NAMALWA (cell line): Measurements from ENCODE around the gene RAB37.
A peak's percentile ranks its signal among the peaks of the same experiment; 100 is the strongest.

ENCODE experiments used
- DNase-seq: peaks from one replicate; pipeline ENCODE4 v3.0.0-alpha.2; 2015; ENCODE audit warnings: low spot score

Gene RAB37

GRCh38 chr17:74760404-74761105, 23.5 kb downstream of the RAB37 start:
- DNase-seq: no peak

DNA sequence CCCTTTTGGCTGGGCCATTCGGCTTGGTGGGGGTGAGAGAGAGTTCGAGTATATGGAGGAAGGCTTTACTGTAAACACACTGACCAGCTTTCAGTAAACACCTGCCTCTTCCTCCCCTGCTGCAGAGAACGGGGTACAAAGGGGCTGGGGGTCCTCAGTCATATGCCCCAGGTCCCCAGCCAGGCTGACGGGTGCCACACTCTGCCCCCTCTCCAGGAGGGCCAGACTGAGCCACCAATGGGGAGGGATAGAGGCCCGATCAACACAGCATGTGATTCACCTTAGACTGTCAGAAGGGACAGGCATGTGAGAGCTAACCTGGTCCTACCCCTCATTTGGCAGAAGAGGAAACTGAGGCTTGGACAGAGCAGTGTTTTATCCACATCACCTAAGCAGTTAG, 24.4 kb downstream of the RAB37 start:
- DNase-seq: no peak

- DNase-seq: no peak
Observed at GRCh38 chr17:74761931-74762330, 24.9 kb downstream of the RAB37 start.

DNA sequence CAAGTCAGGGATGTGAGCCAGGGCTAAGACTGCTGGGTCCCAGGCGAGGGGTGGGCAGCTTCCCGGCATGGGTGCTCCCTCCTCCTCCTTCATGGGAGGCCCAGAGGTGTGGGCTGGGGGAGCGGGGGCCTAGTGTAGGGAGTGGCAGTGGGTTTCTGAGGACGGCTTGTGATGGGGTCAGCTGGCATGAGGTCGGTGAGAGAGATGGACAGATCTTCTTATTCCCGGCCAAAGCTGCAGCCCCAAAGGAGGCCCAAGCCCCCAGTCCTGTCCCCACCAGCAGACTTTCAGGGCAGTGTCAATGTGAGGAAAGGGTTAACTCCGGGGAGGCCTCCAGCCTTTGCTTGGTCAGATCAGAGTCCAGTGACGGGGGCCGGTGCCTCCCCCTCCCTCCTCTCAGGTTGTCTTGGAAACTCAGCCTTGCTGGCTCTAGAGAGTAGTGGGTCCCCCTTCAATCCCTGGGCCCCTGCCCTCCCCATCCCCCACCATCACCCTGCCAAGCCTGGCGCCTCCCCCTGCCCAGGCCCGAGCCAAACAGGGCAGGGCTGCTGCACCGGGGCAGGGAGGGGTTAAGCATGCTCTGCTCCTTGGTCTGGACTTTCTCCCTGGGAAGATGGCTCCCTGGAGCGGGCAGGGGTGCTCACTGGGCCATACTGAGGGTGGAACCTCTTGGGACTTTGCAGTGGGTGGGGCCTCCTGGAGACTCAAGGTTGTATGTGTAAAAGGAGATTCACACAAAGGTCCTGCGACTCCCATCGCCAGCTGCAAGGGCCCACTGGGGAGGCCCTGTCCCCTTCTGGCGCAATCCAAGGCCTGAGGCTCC, 26.7 kb downstream of the RAB37 start:
- no peak for DNase-seq

DNA sequence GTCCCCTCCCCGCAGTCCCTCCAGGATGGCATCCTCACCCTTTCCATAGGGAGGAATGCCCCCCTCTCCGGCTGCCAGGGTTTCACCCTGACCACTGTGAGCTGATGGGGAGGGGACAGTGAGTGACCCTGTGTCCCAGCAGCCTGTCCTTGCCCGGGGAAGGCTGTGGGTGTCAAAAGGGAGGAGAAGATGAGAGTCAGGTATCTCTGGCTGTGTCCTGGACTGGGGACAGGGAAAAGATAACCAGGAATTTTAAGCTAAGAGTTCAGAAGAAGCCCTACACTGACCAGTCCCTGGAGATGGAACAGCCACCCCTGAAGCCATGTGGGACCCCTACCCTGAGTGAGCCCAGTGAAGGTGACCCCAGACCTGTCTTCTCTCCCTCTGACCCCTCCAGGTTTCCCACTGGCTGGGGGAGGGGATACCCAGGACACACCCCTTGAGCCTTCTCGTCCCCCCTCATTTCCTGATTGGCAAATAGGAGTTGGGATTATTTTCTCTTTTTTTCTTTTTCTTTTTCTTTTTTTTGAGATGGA, 27.8 kb downstream of the RAB37 start:
- no peak for DNase-seq

DNA sequence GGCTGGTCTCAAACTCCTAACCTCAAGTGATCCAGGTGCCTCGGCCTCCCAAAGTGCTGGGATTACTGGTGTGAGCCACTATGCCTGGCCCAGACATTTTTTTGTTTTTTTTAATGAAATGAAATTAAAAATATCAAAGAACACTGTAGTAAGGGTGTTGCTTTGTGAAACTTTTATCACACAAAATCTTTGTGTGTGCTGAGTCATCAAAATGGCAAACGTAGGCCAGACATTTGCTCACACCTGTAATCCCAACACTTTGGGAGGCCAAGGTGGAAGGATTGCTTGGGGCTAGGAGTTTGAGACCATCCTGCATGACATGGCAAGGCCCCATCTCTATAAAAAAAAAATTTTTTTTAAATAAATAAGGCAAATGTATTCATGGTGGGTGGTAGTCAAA, 29.4 kb downstream of the RAB37 start:
- DNase-seq: no peak

DNA sequence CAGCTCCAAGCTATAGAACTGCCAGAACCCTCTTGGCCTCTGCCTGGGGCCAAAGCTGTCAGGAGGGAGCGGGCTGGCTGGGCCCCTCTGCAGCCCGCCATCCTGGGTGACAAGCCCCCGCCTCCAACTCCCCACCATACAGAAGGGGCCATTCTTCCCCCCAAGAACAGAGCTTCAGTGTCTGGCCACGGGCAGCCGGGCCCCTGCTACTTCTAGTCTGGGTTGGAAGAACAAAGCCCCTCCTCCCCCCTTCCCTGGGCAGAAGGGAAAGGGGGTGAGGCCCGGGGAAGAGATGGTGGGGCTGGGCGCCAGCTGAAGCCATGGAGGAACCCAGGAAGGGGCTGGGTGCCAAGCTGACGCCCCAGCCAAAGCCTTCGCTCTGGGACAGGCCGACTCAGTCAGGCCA, 30.1 kb downstream of the RAB37 start:
- DNase-seq: no peak

DNA sequence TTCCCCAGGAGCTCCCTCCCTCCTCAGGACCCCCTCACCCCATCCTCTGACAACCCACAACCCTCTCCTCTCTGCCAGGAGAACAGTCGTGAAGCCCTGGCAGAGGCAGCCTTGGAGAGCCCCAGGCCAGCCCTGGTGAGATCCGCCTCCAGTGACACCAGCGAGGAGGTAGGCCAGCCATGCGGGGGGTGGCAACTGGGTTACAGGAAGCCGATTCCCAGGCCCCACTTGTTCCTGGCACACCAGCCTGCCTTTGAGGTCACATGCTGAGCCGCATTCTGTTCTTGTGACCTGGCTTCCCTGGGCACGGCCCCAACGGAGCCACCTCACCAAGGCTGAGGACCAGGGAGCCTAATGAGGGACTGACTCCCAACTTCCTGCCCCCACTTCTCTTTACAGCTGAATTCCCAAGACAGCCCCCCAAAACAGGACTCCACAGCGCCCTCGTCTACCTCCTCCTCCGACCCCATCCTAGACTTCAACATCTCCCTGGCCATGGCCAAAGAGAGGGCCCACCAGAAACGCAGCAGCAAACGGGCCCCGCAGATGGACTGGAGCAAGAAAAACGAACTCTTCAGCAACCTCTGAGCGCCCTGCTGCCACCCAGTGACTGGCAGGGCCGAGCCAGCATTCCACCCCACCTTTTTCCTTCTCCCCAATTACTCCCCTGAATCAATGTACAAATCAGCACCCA, 31.2 kb downstream of the RAB37 start:
- DNase-seq: no peak

DNA sequence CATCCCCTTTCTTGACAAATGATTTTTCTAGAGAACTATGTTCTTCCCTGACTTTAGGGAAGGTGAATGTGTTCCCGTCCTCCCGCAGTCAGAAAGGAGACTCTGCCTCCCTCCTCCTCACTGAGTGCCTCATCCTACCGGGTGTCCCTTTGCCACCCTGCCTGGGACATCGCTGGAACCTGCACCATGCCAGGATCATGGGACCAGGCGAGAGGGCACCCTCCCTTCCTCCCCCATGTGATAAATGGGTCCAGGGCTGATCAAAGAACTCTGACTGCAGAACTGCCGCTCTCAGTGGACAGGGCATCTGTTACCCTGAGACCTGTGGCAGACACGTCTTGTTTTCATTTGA, 31.7 kb downstream of the RAB37 start:
- no peak for DNase-seq

DNA sequence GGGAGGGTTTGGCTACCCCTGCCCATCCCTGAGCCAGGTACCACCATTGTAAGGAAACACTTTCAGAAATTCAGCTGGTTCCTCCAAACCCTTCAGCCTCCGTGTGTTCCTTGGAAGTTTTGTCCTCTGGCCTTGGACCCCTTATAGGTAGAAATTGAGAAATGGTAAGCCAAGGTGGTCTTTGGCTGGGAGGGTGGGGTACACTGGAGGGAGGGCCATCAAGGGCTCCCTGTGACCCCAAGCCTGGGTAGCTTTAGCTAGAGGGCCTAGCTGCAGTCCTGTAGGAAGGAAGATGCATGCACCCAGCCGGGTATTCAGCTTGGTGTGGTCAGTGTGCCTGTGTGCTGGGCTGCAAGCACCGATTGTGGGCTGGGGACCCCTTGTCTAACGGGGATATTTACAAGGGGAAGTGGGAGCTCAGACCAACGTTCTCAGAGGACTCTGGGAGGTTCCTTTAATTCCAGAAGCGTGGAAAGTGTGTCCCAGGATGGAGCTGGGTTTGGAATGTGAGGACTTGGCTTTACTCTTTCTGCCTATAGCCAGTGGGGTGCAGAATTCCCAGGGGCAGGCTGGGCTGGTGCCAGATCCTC, 32.3 kb downstream of the RAB37 start:
- DNase-seq: no peak

DNA sequence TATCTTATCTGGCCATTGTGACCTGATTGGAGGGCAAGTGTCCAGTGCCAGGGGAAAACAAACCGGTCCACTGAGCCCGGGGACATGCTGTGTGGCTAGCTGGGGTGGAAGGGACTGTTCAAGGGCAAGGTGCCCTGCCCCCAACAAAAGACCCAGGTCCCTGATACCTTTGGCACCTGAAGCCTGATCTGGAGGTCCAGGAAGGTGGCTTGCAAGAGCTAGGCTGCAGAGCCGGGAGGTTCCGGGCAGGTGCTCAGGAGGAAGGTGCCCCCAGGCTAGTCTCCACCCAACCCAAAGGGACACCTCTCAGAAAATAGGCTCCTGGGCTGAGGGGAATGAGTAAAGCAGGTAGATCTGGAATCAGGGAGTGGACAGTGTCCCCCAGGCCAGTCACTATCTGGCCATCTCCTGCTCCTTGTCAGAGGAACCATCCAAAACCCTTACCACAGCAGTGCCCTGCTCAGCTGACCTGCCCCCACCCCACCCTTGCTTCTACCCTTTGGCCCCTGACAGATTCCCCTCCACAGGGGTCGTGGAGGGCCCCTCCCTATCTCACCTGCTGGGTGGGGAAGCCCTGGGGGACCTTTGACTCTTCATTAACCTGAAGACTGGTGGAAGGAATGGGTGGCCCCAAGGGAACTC, 32.9 kb downstream of the RAB37 start:
- DNase-seq: no peak

GRCh38 chr17:74770498-74771318, 33.7 kb downstream of the RAB37 start:
- peak; percentile 71 for DNase-seq

DNA sequence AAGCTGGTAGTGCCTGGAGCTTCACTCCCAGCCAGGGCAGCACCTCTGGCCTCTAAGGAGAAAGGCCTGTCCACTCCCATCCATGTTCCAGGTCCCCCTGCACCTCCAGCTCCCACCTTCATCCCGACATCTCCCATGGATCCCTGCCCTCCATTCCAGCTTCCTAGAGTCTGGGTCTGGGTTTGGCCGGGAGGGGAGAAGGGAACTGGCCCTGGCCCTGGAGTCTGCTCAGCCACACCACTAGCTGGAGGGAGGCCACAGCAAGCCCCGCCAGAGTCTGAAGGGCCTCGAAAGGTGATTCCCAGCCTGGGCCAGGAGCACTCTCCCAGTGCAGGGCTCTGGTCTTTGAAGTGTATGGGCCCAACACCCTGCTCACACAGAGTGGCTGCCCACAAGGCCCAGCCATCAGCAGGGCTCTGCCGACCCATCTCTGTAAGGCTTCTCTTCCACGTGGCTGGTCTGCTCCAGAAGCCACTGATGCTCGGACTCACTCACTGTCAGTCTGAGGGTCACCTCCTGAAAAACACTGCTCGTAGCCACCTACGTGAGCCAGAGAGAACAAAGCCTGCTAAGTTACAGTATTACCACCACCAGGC, 34.4 kb downstream of the RAB37 start:
- no peak for DNase-seq

GRCh38 chr17:74772053-74772452, 35.0 kb downstream of the RAB37 start:
- DNase-seq: no peak

- no peak for DNase-seq
Observed at GRCh38 chr17:74773414-74773813, 36.4 kb downstream of the RAB37 start.

DNA sequence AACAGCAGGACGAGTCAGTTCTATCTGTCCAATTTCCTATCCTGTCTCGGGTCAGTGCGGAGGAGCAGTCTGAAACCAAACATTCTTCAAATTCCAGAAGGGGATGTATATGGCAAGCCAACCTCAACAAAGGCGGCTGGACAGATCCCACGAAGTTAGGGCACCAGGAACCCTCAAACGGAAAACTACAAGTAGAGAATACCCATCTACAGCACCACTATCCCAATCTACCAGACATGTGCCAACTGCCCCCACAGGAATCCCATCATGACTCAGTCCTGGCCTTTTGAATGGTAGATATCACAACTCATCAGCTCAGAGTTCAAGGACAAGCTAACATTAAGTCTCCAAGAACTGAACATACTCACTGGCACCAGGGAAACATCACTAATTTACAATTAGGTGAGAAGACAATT, 36.8 kb downstream of the RAB37 start:
- no peak for DNase-seq

DNA sequence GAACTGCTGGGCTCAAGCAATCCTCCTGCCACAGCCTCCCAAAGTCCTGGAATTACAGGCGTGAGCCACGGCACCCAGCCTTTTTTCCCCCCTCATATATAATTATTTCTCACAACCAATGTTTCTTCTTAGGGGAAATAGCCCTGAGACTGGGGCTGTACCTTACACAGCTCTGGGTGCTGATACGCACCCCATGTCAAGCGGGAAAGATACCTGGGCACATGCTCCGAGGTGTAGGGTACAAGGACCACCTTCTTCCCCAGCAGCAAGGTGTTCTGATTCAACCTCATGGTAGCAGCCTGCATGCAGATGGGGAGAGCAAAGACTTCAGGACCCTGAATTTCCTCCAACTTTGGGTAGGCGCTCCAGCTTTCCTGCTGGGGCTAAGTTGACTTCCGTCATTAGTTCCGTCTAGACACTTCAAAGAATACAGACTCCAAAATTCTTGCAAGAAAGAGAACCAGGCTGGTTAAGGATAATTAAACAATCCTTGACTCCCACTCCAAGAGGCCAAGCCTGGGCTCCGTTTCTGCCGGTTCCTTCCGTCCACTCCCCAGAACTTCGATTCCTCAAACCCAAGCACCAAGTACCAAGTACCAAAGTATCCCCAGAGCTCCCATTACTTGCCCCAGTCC, 38.5 kb downstream of the RAB37 start:
- DNase-seq: no peak

DNA sequence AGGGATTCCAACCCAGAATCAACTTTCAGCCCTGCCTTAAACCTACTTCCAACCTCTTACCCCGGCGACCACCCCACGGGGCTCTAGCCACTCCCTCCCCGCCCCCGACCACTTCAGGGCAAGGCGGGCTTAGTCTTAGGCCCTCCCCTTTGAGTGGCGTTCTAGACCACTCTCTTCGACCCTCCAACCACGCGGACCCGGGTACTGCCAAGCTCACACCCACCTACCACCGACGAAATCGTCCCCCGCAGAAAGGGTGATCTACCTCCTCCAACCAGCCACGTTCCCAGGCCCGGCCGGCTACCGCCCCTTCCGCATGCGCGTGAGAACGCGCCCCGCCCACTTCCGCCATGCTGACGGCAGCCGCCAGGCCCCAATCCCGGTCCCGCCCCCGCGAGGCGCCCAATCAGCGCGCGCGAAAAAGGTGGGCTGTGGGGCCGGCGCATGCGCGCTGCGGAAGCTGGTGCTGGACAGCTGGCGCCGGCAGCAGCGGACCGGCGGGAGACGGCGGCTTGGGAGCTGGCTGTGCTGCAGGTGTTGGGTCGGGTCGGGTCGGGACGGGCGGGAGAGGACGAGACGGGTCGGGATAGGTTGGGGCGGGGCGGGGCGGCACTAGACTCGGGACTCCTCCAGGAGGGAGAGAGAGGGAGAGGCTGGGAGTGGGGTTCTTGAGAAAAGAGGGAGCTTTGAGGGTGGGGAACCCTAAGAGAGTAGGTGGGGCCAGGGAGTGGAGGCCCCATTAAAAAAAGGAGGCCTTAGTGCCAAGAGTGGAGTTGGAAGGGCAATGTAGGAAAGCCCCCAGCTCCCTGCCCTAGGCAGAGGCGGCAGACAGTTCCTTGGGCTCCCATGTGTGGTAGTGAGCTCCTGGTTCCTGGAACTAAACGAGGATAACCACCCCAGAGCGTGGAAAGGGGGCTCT, 39.2 kb downstream of the RAB37 start, which contains the start of gene NAT9:
Gene NAT9 (minus strand): TSS at position 302 of the 919 bp plus-strand sequence. CDS start 647 bp downstream, outside the sequence.
- peak; percentile 98 for DNase-seq

DNA sequence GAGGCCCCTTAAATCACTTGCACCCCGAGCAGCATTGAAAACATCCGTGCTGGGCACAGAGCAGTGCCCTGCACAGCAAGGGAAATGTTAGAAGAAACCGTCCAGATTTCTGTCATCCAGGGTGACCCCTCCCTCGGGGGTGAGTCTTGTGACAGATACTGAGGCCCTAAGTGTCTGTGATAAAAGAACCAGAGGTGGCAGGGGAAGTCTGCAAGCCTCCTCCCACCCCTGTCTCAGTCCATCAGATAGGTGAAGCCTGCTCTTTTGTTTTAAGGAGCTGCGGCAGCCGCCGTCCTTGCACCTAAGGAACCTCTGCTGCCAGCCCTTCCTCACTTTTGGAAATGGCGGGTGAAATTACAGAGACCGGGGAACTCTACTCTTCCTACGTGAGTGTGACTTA, 39.9 kb downstream of the RAB37 start:
- DNase-seq: peak; percentile 47
